Large intestine (tissue), 3 donors: ENCODE data around the gene PTPRH. TPM values are rescaled to one million over a fixed set of nuclear protein-coding genes. Genes with fewer than 3 reads are reported as not detected.
A peak's percentile ranks its signal among the peaks of the same experiment; 100 is the strongest.
"Not testable (repeated sequence)": the region's sequence is repeated elsewhere in the genome, so short reads cannot be mapped to it uniquely, and the experiment has no call there.

Source experiments
- DNase-seq, 2 donors: peaks; one replicate each; pipeline versions ENCODE4 v3.0.0 to v3.0.0-alpha.2; 2013
- H3K27ac ChIP-seq: one replicate; pipeline ENCODE4 v1.5.1; 2013; ENCODE audit warnings: low read length
- H3K27me3 ChIP-seq: 2 replicates; pipeline ENCODE4 v1.6.1; 2013; ENCODE audit warnings: low read length; ENCODE audit not compliant: control insufficient read depth, insufficient read depth
- H3K36me3 ChIP-seq: 2 replicates; pipeline ENCODE4 v1.6.1; 2013; ENCODE audit warnings: low read length; ENCODE audit not compliant: control insufficient read depth, insufficient read depth
- H3K4me1 ChIP-seq: one replicate; pipeline ENCODE4 v1.6.1; 2013; ENCODE audit warnings: low read length; ENCODE audit not compliant: control insufficient read depth, insufficient read depth
- H3K4me3 ChIP-seq: one replicate; pipeline ENCODE4 v1.5.1; 2013; ENCODE audit warnings: low read length
- H3K9me3 ChIP-seq: one replicate; pipeline ENCODE4 v1.6.1; 2013; ENCODE audit warnings: mild to moderate bottlenecking, low read depth, low read length, moderate library complexity; ENCODE audit not compliant: control insufficient read depth
- whole genome bisulfite sequencing: methylation state at CpG from one replicate; pipeline ENCODE4 v1.1.5; 2013; ENCODE audit warnings: low lambda C conversion rate; ENCODE audit not compliant: insufficient coverage; 5-methylcytosine and 5-hydroxymethylcytosine counted together
- polyA plus RNA-seq: library from polyadenylated mRNA; unstranded; fragments of 120-200 nt; gene quantifications from one replicate; pipeline ENCODE4 v1.2.1, GENCODE V29; 2013

Gene PTPRH
- polyA plus RNA-seq, 1 donor, result 28.1 TPM

DNA sequence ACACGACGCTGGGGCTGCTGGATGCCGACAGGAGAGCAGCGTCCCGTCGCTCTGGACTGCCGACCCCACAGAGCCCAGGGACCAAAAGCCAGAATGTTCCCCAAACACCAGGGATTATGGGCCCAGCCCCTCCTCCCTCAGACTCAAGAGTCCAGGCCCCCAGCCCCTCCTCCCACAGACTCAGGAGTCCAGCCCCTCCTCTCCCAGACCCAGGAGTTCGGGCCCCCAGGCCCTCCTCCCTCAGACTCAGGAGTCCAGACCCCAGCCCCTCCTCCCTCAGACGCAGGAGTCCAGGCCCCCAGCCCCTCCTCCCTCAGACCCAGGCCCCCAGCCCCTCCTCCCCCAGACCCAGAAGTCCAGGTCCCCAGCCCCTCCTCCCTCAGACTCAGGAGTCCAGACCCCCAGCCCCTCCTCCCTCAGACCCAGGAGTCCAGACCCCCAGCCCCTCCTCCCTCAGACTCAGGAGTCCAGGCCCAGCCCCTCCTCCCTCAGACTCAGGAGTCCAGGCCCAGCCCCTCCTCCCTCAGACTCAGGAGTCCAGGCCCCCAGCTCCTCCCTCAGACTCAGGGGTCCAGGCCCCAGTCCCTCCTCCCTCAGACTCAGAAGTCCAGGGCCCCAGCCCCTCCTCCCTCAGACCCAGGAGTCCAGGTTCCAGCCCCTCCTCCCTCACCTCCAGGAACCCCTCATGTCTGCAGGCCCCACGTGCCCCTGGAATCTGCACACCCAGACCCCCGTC, 15.5 kb upstream of the PTPRH start:
- H3K9me3 ChIP-seq, H3K27ac ChIP-seq, H3K4me3 ChIP-seq, H3K27me3 ChIP-seq, DNase-seq: not testable (repeated sequence)
- no CpG with 5 or more reads among the region's 11 CpGs for whole genome bisulfite sequencing
- H3K36me3 ChIP-seq, result peaks cover 46% of the 10 kb centered on the region
- H3K4me1 ChIP-seq, result peaks cover 37% of the 10 kb centered on the region

DNA sequence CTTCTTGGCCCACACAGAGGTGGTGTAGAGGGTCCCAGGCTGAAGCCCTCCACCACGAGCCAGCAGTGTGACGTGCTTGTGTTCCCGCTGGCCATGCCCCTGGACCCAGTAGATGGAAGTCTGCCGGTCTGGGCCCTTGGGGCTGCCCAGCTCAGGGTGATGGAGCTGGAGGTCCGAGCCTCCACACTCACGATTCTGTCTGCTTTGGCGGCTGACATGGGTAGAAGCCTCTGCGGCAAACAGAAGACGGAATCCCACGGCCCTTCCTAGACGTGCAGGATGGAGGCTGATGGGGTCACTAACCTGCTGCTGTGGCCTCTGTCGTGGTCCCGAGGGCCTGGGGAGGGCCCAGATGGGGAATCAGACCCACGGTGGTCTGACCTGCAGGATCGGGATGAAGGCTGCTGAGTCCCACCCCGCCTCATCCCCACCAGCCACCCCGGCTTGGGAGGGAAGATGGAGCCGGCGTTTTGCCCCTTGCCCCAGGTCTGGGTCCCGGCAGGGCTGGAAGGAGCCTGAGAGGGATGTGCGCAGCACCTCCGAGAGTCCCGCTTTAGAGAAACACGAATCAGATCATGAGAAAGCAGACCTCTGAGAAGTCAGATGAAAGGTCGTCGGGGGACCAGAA, 14.9 kb upstream of the PTPRH start:
- WGBS, result 90% methylated on average over 2 of the region's 26 CpGs
- Histone ChIP-seq H3K27ac (no peak overlapping the region), H3K4me3 (no peak overlapping the region), H3K4me1 (peaks cover 30% of the 10 kb centered on the region), H3K9me3 (no peaks in the 10 kb centered on the region), H3K36me3 (peaks cover 41% of the 10 kb centered on the region), H3K27me3 (no peaks in the 10 kb centered on the region)
- DNase-seq, result no peak

DNA sequence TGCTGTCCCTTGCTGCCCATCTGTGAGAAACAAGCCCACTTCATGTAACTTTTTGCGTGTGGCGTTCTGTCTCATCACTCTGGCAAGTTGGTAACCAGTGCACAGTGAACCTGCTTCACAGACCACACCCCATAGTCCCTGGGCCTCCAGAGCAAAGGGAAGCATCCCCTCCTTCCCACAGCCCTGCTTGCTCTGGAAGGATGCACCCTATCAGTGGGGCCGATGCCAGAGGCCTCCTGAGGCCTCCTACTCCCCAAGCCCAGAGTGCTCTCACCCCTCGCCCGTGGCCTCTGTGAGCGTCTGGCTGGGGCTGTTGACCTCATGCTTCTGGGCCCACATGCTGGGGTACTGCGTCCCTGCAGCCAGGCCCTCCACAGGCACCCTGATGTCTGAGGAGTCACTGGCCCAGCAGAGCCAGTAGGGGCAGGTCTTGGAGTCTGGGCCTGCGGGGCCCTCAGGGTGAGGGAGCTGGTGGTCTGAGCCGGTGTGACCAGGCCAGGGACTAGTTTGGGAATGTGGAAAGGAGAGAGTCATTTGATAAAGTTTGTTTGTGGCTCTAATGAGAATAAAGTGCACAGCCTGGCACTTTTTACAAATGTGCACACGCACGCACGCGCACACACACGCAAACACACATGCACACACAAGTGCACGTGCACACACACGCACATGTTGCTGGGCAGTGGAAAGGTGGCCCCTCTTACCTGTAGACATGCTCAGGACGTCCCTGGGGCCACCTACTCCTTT, 14.2 kb upstream of the PTPRH start:
- Histone ChIP-seq H3K4me3 (no peak overlapping the region), H3K36me3 (peaks cover 41% of the 10 kb centered on the region), H3K27ac (no peak overlapping the region), H3K9me3 (no peaks in the 10 kb centered on the region), H3K27me3 (no peaks in the 10 kb centered on the region), H3K4me1 (peaks cover 26% of the 10 kb centered on the region)
- no peak for DNase-seq
- WGBS, result 83% methylated on average over 1 of the region's 17 CpGs

GRCh38 chr19:55220525-55220924, 11.2 kb upstream of the PTPRH start:
- DNase-seq, result no peak
- Histone ChIP-seq H3K4me1 (peaks cover 17% of the 10 kb centered on the region), H3K36me3 (peaks cover 22% of the 10 kb centered on the region), H3K9me3 (no peaks in the 10 kb centered on the region), H3K4me3 (no peak overlapping the region), H3K27me3 (no peaks in the 10 kb centered on the region), H3K27ac (no peak overlapping the region)
- WGBS, result no CpG with 5 or more reads among the region's 9 CpGs

- Histone ChIP-seq H3K36me3 (no peaks in the 10 kb centered on the region), H3K9me3 (peaks cover 9% of the 10 kb centered on the region), H3K27ac (peak overlapping the region; percentile 92), H3K4me3 (peak overlapping the region; percentile 50), H3K4me1 (peaks cover 11% of the 10 kb centered on the region), H3K27me3 (no peaks in the 10 kb centered on the region)
- WGBS, result no CpG with 5 or more reads among the region's 36 CpGs
- DNase-seq, result peak; percentile 93 to 96
Observed at GRCh38 chr19:55216461-55217198, 7.3 kb upstream of the PTPRH start.

DNA sequence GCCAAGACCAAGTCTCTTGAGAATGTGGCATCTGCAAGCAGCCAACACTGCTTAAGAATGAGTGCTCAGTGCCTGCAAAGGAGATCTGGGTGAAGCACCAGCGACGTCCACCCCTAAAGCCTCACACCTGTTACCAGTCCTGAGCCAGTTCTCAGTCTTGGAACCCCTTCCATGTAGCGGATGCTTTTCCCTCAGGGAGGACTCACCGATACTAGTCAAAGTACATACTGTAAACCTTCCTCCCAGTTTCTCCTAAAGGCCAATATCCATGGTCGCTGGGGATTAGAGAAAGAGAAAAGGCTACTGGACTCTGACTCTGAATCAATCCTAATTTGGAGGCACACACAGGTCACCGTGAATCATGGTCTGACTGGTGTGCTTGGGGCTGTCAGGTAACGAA, 4.2 kb upstream of the PTPRH start:
- Histone ChIP-seq H3K36me3 (no peaks in the 10 kb centered on the region), H3K9me3 (peaks cover 9% of the 10 kb centered on the region), H3K27ac (no peak overlapping the region), H3K4me3 (no peak overlapping the region), H3K4me1 (peaks cover 19% of the 10 kb centered on the region), H3K27me3 (no peaks in the 10 kb centered on the region)
- WGBS, result no CpG with 5 or more reads among the region's 7 CpGs
- no peak for DNase-seq

DNA sequence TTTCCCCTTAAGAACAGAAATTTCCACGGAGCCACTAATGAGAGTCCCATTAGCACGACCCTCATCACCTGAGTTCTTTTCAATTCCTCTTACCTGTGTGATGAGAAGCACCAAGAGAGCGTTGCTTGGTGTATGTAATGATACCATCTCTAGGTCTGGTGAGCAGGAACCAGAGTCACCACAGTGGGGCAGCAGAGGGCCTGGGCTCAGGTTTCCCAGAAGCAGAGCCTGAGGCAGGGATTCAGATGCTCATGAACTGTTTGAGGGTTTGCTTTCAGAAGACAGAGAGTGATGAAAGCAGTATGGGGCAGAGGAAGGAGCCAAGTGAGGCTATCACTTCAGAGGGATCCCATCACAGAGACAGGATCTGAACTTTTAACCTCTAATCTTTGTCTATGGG, 3.1 kb upstream of the PTPRH start:
- H3K4me3 ChIP-seq, result no peak overlapping the region
- peaks cover 9% of the 10 kb centered on the region for H3K9me3 ChIP-seq
- H3K27me3 ChIP-seq, result no peaks in the 10 kb centered on the region
- H3K4me1 ChIP-seq, result peaks cover 17% of the 10 kb centered on the region
- 100% methylated on average over 1 of the region's 3 CpGs for WGBS
- H3K27ac ChIP-seq, result no peak overlapping the region
- H3K36me3 ChIP-seq, result no peaks in the 10 kb centered on the region
- DNase-seq, result no peak

DNA sequence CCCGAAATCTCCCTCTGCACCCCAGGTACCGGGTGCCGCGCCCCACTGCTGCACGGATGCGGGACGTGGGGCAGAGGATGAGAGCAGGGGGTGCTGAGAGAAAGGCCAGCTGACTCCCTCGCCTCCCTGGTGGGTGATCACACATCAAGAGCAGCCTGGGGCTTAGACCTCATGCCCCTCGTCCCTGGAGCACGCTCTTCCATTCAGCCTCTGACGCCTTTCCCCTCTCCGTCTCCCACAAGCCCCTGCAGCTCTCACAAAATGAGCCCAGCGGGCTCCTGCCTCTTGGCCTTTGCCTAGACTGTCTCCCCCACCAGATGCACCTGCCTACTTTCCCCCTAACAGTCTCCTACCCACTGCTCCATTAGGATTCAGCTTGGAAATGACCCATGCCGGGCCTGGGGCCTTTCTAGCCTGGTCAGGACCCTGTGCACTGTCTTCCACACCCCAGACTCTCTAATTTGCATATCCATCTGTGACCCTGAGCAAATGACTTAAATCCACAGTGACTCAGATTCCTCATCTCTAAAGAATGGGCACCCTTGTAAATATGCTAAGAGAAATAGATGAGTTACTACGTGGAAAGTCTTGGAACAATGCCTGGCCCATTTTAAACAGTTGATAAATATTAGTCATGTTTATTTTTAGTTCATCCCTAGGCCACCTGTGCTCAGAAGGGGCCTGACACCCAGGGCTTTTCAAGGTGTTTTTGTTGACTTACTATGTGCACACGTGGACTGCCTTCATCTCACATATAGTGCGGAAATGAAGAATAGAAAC, 582 bp upstream of the PTPRH start:
- H3K36me3 ChIP-seq, result peaks cover 7% of the 10 kb centered on the region
- DNase-seq, result peak in 1 of 2 donors; percentile 56
- H3K27me3 ChIP-seq, result no peaks in the 10 kb centered on the region
- no CpG with 5 or more reads among the region's 17 CpGs for WGBS
- peaks cover 11% of the 10 kb centered on the region for H3K4me1 ChIP-seq
- no peak overlapping the region for H3K4me3 ChIP-seq
- H3K27ac ChIP-seq, result peak overlapping the region; percentile 84
- peaks cover 9% of the 10 kb centered on the region for H3K9me3 ChIP-seq

- no CpG with 5 or more reads among the region's 29 CpGs for WGBS
- peaks cover 11% of the 10 kb centered on the region for H3K4me1 ChIP-seq
- DNase-seq, result peak; percentile 95 to 98
- peak overlapping the region; percentile 94 for H3K27ac ChIP-seq
- H3K4me3 ChIP-seq, result peak overlapping the region; percentile 60
- no peaks in the 10 kb centered on the region for H3K9me3 ChIP-seq
- peaks cover 24% of the 10 kb centered on the region for H3K36me3 ChIP-seq
- no peaks in the 10 kb centered on the region for H3K27me3 ChIP-seq
Observed at GRCh38 chr19:55206664-55207500, 2.4 kb downstream of the PTPRH start.
